HFFc6 (cell line): ENCODE measurements around the gene HSD17B1. TPM values are rescaled to one million over a fixed set of nuclear protein-coding genes. Genes with fewer than 3 reads are reported as not detected.
A peak's percentile ranks its signal among the peaks of the same experiment; 100 is the strongest.

Experiments used
- DNase-seq: peaks from one replicate; pipeline ENCODE4 v3.0.0-alpha.2; 2018
- H3K27ac Mint-ChIP-seq: 2 replicates; pipeline ENCODE4 v1.8.0; 2020; ENCODE audit warnings: mild to moderate bottlenecking, mixed read lengths
- H3K27me3 Mint-ChIP-seq: 2 replicates; pipeline ENCODE4 v1.8.0; 2021; ENCODE audit warnings: mild to moderate bottlenecking, moderate library complexity, mixed read lengths; ENCODE audit not compliant: insufficient read depth
- H3K36me3 Mint-ChIP-seq: 2 replicates; pipeline ENCODE4 v1.8.0; 2021; ENCODE audit warnings: low read depth, mixed read lengths
- H3K4me1 Mint-ChIP-seq: 2 replicates; pipeline ENCODE4 v1.8.0; 2020; ENCODE audit warnings: low read depth, mixed read lengths
- H3K4me3 Mint-ChIP-seq: 2 replicates; pipeline ENCODE4 v1.8.0; 2020; ENCODE audit warnings: mild to moderate bottlenecking, moderate library complexity, mixed read lengths
- H3K9me3 Mint-ChIP-seq: 2 replicates; pipeline ENCODE4 v1.8.0; 2020; ENCODE audit warnings: mild to moderate bottlenecking, mixed read lengths
- total RNA-seq, 6 experiments: library from RNA; stranded (reverse); fragmentation: NEBNext Ultra II Directional; extraction: Animal tissue kit (Norgen Biotek cat#: 25700); gene quantifications; 2 replicates in 1 of 6; 3 replicates in 5 of 6; pipeline ENCODE4 v1.2.3, GENCODE V29; 2021
- TF ChIP-seq, protein P1 (sequence below): fragments of 200-600 bp; sonication (generic); IDR thresholded peaks from 2 replicates; pipeline ENCODE4 v1.5.0; 2021; ENCODE audit warnings: antibody characterized with exemption, mild to moderate bottlenecking

The HSD17B1 gene
- total RNA-seq, 6 experiments from 2014 or later, result 0.66 to 1.5 (median 1.1) TPM

DNA sequence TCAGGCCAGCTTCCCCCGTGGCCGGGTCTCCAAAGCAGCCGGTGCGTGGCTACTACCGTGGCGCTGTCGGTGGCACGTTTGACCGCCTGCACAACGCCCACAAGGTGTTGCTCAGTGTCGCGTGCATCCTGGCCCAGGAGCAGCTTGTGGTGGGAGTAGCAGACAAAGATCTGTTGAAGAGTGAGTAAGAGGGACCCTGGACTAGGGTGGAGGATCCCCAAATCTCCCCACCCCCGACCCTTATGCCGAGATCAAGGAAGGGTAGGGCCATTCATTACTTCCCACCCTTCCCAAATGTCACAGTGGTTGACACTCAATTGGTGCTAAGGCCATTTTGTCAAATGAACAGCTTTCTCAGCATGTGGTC is 10.4 kb downstream of the HSD17B1 start:
- H3K27ac Mint-ChIP-seq, result peak overlapping the region; percentile 90
- TF ChIP-seq, protein P1, sequence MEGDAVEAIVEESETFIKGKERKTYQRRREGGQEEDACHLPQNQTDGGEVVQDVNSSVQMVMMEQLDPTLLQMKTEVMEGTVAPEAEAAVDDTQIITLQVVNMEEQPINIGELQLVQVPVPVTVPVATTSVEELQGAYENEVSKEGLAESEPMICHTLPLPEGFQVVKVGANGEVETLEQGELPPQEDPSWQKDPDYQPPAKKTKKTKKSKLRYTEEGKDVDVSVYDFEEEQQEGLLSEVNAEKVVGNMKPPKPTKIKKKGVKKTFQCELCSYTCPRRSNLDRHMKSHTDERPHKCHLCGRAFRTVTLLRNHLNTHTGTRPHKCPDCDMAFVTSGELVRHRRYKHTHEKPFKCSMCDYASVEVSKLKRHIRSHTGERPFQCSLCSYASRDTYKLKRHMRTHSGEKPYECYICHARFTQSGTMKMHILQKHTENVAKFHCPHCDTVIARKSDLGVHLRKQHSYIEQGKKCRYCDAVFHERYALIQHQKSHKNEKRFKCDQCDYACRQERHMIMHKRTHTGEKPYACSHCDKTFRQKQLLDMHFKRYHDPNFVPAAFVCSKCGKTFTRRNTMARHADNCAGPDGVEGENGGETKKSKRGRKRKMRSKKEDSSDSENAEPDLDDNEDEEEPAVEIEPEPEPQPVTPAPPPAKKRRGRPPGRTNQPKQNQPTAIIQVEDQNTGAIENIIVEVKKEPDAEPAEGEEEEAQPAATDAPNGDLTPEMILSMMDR, result no peak
- H3K4me3 Mint-ChIP-seq, result peak overlapping the region; percentile 92
- peaks cover 33% of the 10 kb centered on the region for H3K36me3 Mint-ChIP-seq
- H3K4me1 Mint-ChIP-seq, result peaks cover 50% of the 10 kb centered on the region
- H3K9me3 Mint-ChIP-seq, result peaks cover 4% of the 10 kb centered on the region; the same call in 1 of the 2 replicates
- DNase-seq, result no peak
- H3K27me3 Mint-ChIP-seq, result peaks cover 2% of the 10 kb centered on the region; the same call in 1 of the 2 replicates

- H3K27ac Mint-ChIP-seq, result peak overlapping the region; percentile 90
- H3K4me3 Mint-ChIP-seq, result peak overlapping the region; percentile 92
- peaks cover 33% of the 10 kb centered on the region for H3K36me3 Mint-ChIP-seq
- no peak for DNase-seq
- peaks cover 4% of the 10 kb centered on the region; the same call in 1 of the 2 replicates for H3K9me3 Mint-ChIP-seq
- peaks cover 51% of the 10 kb centered on the region for H3K4me1 Mint-ChIP-seq
- H3K27me3 Mint-ChIP-seq, result peaks cover 2% of the 10 kb centered on the region; the same call in 1 of the 2 replicates
- TF ChIP-seq, protein P1, result no peak
Observed at GRCh38 chr17:42563543-42563942, 10.8 kb downstream of the HSD17B1 start.

DNA sequence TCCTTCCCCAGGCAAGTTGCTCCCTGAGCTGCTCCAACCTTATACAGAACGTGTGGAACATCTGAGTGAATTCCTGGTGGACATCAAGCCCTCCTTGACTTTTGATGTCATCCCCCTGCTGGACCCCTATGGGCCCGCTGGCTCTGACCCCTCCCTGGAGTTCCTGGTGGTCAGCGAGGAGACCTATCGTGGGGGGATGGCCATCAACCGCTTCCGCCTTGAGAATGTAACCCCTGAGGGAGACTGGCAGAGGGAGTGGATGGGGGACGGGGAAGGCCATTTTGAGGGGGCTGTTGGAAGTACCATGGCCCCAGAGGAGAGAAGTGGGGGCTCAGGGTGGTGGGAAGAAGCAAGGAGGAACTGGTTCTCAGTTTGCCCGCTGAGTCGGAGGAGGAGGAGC is 11.2 kb downstream of the HSD17B1 start:
- Mint-ChIP-seq H3K4me3 (peak overlapping the region; percentile 92), H3K9me3 (peaks cover 4% of the 10 kb centered on the region; the same call in 1 of the 2 replicates), H3K27ac (peak overlapping the region; percentile 90), H3K4me1 (peaks cover 55% of the 10 kb centered on the region), H3K36me3 (peaks cover 37% of the 10 kb centered on the region), H3K27me3 (peaks cover 2% of the 10 kb centered on the region; the same call in 1 of the 2 replicates)
- DNase-seq, result no peak
- TF ChIP-seq, protein P1, result no peak

- DNase-seq, result no peak
- H3K9me3 Mint-ChIP-seq, result peaks cover 4% of the 10 kb centered on the region; the same call in 1 of the 2 replicates
- H3K27me3 Mint-ChIP-seq, result peaks cover 3% of the 10 kb centered on the region; the same call in 1 of the 2 replicates
- no peak overlapping the region for H3K27ac Mint-ChIP-seq
- TF ChIP-seq, protein P1, result no peak
- H3K4me3 Mint-ChIP-seq, result 0 out of 2 replicates have a peak overlapping the region, but pooled peaks have one; percentile 30
- H3K4me1 Mint-ChIP-seq, result peaks cover 59% of the 10 kb centered on the region
- peaks cover 47% of the 10 kb centered on the region for H3K36me3 Mint-ChIP-seq
Observed at GRCh38 chr17:42564815-42565522, 12.2 kb downstream of the HSD17B1 start.

DNA sequence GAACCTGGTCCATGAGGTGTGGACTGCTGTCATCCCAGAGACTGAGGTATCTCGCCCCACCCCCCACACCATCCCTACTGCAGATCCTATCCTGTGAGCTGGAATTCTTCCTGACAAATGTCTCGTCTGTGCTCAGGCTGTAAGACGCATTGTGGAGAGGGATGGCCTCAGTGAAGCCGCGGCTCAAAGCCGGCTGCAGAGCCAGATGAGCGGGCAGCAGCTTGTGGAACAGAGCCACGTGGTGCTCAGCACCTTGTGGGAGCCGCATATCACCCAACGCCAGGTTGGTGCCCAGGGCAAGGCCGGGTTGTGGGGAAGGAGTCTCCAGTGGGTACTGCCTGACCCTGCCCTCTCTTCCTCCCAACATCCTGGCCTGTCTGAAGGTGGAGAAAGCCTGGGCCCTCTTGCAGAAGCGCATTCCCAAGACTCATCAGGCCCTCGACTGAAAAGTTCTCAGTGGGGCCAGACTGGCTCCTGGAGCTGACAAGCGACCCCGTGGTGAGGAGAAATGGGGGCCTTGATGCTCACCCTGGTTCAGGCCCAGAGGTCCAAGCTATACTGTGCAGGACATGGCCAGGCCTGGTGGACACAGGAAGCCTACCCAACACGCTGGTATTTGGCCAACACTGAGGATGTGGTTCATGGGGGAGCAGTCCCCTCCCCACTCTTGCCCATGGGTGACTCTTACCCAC is 12.9 kb downstream of the HSD17B1 start:
- H3K27ac Mint-ChIP-seq, result no peak overlapping the region

More for the DNA sequence above, 12.9 kb downstream of the HSD17B1 start:
- Mint-ChIP-seq H3K9me3 (peaks cover 4% of the 10 kb centered on the region; the same call in 1 of the 2 replicates), H3K36me3 (peaks cover 54% of the 10 kb centered on the region), H3K27me3 (peaks cover 3% of the 10 kb centered on the region; the same call in 1 of the 2 replicates), H3K4me3 (no peak overlapping the region), H3K4me1 (peaks cover 55% of the 10 kb centered on the region)
- TF ChIP-seq, protein P1, result no peak
- no peak for DNase-seq
